Measurements from ENCODE around the gene ATP6AP1.

- TF ChIP-seq CTCF (conservative IDR thresholded peaks at IDR 0.05; ENCODE audit: low read depth in 2 of 2) = no peak
- no peak for TF ChIP-seq EZH2 (IDR thresholded peaks at IDR 0.05; ENCODE audit: low read depth, unreplicated experiment)
- TF ChIP-seq POLR2AphosphoS5 (IDR thresholded peaks at IDR 0.05; ENCODE audit: low read depth) = peak; percentile 75
- TF ChIP-seq REST (IDR thresholded peaks at IDR 0.05; ENCODE audit: unreplicated experiment) = no peak
- TF ChIP-seq EZH2phosphoT487 (IDR thresholded peaks at IDR 0.05; ENCODE audit: unreplicated experiment) = no peak
- no peak for TF ChIP-seq JUNB (IDR thresholded peaks at IDR 0.05; ENCODE audit: unreplicated experiment)
- no peak for TF ChIP-seq ETS1 (IDR thresholded peaks at IDR 0.05)
- no peak for TF ChIP-seq STAT1 (IDR thresholded peaks at IDR 0.05; ENCODE audit: unreplicated experiment)
- TF ChIP-seq CREB1 (CRISPR knock-in tag; IDR thresholded peaks at IDR 0.05; ENCODE audit: low read depth) = no peak
- TF ChIP-seq, protein P1, sequence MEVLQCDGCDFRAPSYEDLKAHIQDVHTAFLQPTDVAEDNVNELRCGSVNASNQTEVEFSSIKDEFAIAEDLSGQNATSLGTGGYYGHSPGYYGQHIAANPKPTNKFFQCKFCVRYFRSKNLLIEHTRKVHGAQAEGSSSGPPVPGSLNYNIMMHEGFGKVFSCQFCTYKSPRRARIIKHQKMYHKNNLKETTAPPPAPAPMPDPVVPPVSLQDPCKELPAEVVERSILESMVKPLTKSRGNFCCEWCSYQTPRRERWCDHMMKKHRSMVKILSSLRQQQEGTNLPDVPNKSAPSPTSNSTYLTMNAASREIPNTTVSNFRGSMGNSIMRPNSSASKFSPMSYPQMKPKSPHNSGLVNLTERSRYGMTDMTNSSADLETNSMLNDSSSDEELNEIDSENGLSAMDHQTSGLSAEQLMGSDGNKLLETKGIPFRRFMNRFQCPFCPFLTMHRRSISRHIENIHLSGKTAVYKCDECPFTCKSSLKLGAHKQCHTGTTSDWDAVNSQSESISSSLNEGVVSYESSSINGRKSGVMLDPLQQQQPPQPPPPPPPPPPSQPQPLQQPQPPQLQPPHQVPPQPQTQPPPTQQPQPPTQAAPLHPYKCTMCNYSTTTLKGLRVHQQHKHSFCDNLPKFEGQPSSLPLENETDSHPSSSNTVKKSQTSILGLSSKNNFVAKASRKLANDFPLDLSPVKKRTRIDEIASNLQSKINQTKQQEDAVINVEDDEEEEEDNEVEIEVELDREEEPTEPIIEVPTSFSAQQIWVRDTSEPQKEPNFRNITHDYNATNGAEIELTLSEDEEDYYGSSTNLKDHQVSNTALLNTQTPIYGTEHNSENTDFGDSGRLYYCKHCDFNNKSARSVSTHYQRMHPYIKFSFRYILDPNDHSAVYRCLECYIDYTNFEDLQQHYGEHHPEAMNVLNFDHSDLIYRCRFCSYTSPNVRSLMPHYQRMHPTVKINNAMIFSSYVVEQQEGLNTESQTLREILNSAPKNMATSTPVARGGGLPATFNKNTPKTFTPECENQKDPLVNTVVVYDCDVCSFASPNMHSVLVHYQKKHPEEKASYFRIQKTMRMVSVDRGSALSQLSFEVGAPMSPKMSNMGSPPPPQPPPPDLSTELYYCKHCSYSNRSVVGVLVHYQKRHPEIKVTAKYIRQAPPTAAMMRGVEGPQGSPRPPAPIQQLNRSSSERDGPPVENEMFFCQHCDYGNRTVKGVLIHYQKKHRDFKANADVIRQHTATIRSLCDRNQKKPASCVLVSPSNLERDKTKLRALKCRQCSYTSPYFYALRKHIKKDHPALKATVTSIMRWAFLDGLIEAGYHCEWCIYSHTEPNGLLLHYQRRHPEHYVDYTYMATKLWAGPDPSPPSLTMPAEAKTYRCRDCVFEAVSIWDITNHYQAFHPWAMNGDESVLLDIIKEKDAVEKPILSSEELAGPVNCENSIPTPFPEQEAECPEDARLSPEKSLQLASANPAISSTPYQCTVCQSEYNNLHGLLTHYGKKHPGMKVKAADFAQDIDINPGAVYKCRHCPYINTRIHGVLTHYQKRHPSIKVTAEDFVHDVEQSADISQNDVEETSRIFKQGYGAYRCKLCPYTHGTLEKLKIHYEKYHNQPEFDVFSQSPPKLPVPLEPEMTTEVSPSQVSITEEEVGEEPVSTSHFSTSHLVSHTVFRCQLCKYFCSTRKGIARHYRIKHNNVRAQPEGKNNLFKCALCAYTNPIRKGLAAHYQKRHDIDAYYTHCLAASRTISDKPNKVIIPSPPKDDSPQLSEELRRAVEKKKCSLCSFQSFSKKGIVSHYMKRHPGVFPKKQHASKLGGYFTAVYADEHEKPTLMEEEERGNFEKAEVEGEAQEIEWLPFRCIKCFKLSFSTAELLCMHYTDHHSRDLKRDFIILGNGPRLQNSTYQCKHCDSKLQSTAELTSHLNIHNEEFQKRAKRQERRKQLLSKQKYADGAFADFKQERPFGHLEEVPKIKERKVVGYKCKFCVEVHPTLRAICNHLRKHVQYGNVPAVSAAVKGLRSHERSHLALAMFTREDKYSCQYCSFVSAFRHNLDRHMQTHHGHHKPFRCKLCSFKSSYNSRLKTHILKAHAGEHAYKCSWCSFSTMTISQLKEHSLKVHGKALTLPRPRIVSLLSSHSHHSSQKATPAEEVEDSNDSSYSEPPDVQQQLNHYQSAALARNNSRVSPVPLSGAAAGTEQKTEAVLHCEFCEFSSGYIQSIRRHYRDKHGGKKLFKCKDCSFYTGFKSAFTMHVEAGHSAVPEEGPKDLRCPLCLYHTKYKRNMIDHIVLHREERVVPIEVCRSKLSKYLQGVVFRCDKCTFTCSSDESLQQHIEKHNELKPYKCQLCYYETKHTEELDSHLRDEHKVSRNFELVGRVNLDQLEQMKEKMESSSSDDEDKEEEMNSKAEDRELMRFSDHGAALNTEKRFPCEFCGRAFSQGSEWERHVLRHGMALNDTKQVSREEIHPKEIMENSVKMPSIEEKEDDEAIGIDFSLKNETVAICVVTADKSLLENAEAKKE (CRISPR knock-in tag; IDR thresholded peaks at IDR 0.05) = no peak
- no peak for TF ChIP-seq NANOG (IDR thresholded peaks at IDR 0.05; ENCODE audit: borderline replicate concordance)
- TF ChIP-seq ZNF114 (CRISPR knock-in tag; IDR thresholded peaks at IDR 0.05) = no peak
- no peak for TF ChIP-seq ZNF331 (CRISPR knock-in tag; IDR thresholded peaks at IDR 0.05; ENCODE audit: low read depth)
These were observed 16.5 kb upstream of the ATP6AP1 start for GRCh38 chrX:154411981-154412340.
